Psoas muscle (tissue), 8 donors: ENCODE data around the gene WBP2NL. TPM values are rescaled to one million over a fixed set of nuclear protein-coding genes. Genes with fewer than 3 reads are reported as not detected.

Source experiments
- ATAC-seq, 4 donors: fragments of 200-7000 bp; cut with Tn5 transposase; one replicate each; pipeline ENCODE4 v1.9.1; 2020; ENCODE audit warnings: moderate library complexity in 3 of 4, mild to moderate bottlenecking in 2 of 4
- DNase-seq, 2 donors: peaks; one replicate each; pipeline ENCODE4 v3.0.0-alpha.2; 2020
- H3K27ac ChIP-seq: fragments of 200-600 bp; one replicate; pipeline ENCODE4 v1.8.0; 2022
- H3K27me3 ChIP-seq, 3 donors: fragments of 200-600 bp in 1 of 3; one replicate each; pipeline versions ENCODE4 v1.6.1 to v1.8.0; 2013 to 2022; ENCODE audit warnings: low read length in 2 of 3, mild to moderate bottlenecking in 2 of 3, moderate library complexity in 1 of 3; ENCODE audit not compliant: insufficient read depth in 3 of 3
- H3K36me3 ChIP-seq, 2 donors: fragments of 200-600 bp in 1 of 2; one replicate each; pipeline versions ENCODE4 v1.6.1 to v1.8.0; 2013 to 2022; ENCODE audit warnings: low read depth in 1 of 2, mild to moderate bottlenecking in 1 of 2, moderate library complexity in 1 of 2; ENCODE audit not compliant: insufficient read depth in 1 of 2
- H3K4me1 ChIP-seq: fragments of 200-600 bp; one replicate; pipeline ENCODE4 v1.8.0; 2022
- H3K4me3 ChIP-seq: fragments of 200-600 bp; one replicate; pipeline ENCODE4 v1.8.0; 2022; ENCODE audit warnings: mild to moderate bottlenecking
- H3K9me3 ChIP-seq: fragments of 200-600 bp; one replicate; pipeline ENCODE4 v1.8.0; 2022
- WGBS, 3 donors: extraction: QIAGEN DNeasy Blood & Tissue Kit; methylation state at CpG; one replicate each; pipeline versions ENCODE4 v1.1.6 to v1.1.7; 2013; 5-methylcytosine and 5-hydroxymethylcytosine counted together
- intact Hi-C, 2 donors: fragments of 100-400 bp; cut with DNase I; formaldehyde crosslinking; loops; one replicate each; pipeline versions ENCODE4 v1.11.0 to v1.14.2; 2022
- polyA plus RNA-seq, 3 donors: library from polyadenylated mRNA; stranded (reverse); fragments of 200-250 nt; gene quantifications; one replicate each; pipeline ENCODE4 v1.2.3, GENCODE V29; 2013
- total RNA-seq, 4 donors: library from RNA; stranded (reverse); fragmentation: NEBNext Ultra II Directional in 2 of 4; extraction: Animal tissue kit (Norgen Biotek cat#: 25700) in 2 of 4; gene quantifications; one replicate each; pipeline versions ENCODE4 v1.2.1 to v1.2.4, GENCODE V29; 2021 to 2023
- TF ChIP-seq, protein P1 (sequence below): fragments of 200-600 bp; IDR thresholded peaks from one replicate; pipeline ENCODE4 v1.8.0; 2022; ENCODE audit warnings: antibody characterized with exemption
- donor health status: healthy with polysubstance abuse.
- donor health status: DM: no; HTN: no; CAD: no; lungs with moderate emphysema.
- donor health status: Bipolar disorder and iron deficiency.
- donor health status: healthy.
- donor health status: DM: yes; HTN: yes; CAD: no.
- donor health status: DM: no; HTN: no; CAD: no.
- donor health status: DM: no; HTN: no; CAD: no.
- donor health status: DM: yes; HTN: yes; CAD: no.

Gene WBP2NL
- total and polyA plus RNA-seq, 7 donors = 0.22 to 1.7 (median 0.39) TPM; not detected in 1

- no peaks in the 10 kb centered on the region for H3K4me1 ChIP-seq
- TF ChIP-seq, protein P1, sequence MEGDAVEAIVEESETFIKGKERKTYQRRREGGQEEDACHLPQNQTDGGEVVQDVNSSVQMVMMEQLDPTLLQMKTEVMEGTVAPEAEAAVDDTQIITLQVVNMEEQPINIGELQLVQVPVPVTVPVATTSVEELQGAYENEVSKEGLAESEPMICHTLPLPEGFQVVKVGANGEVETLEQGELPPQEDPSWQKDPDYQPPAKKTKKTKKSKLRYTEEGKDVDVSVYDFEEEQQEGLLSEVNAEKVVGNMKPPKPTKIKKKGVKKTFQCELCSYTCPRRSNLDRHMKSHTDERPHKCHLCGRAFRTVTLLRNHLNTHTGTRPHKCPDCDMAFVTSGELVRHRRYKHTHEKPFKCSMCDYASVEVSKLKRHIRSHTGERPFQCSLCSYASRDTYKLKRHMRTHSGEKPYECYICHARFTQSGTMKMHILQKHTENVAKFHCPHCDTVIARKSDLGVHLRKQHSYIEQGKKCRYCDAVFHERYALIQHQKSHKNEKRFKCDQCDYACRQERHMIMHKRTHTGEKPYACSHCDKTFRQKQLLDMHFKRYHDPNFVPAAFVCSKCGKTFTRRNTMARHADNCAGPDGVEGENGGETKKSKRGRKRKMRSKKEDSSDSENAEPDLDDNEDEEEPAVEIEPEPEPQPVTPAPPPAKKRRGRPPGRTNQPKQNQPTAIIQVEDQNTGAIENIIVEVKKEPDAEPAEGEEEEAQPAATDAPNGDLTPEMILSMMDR = no peak
- 2 to 7% (median 3%) methylated on average over 19 to 72 of the region's 72 CpGs for WGBS, 3 donors
- intact Hi-C loops = loop anchor here (5.0 to 10.0 kb wide), 2 partner anchors 156 to 459 kb away; partner anchors contain the start of genes CYP2D6 (in 1 of the 2) and NFAM1 (in 1 of the 2)
- DNase-seq (peak in 1 of 2 donors; percentile 66), ATAC-seq (peak; percentile 45 to 90 (median 78))
- no peaks in the 10 kb centered on the region for H3K36me3 ChIP-seq
- H3K9me3 ChIP-seq = no peaks in the 10 kb centered on the region
- H3K27ac ChIP-seq = no peak overlapping the region
- peak overlapping the region; percentile 65 for H3K4me3 ChIP-seq
- H3K27me3 ChIP-seq = peaks cover 0 to 57% (median 2%) of the 10 kb centered on the region in 3 donors
These were observed 22.3 kb upstream of the WBP2NL start for GRCh38 chr22:41976070-41976901.

GRCh38 chr22:41976961-41977566, 21.5 kb upstream of the WBP2NL start:
- TF ChIP-seq, protein P1 = no peak
- Histone ChIP-seq H3K36me3 (no peaks in the 10 kb centered on the region), H3K9me3 (no peaks in the 10 kb centered on the region), H3K27ac (no peak overlapping the region), H3K27me3 (peaks cover 0 to 49% (median 2%) of the 10 kb centered on the region in 3 donors), H3K4me3 (peak overlapping the region; percentile 58), H3K4me1 (no peaks in the 10 kb centered on the region)
- no peak for ATAC-seq
- intact Hi-C loops = loop anchor here (5.0 to 10.0 kb wide), 2 partner anchors 155 to 458 kb away; partner anchors contain the start of genes CYP2D6 (in 1 of the 2) and NFAM1 (in 1 of the 2)
- WGBS, 3 donors = 2 to 3% (median 3%) methylated on average over 38 to 46 of the region's 46 CpGs
- DNase-seq = no peak

- TF ChIP-seq, protein P1 = no peak
- no peak for DNase-seq
- ATAC-seq = no peak
- intact Hi-C loops = loop anchor here (5.0 to 10.0 kb wide), 2 partner anchors 154 to 456 kb away; partner anchors contain the start of genes CYP2D6 (in 1 of the 2) and NFAM1 (in 1 of the 2)
- Histone ChIP-seq H3K27me3 (peaks cover 0 to 38% (median 0%) of the 10 kb centered on the region in 3 donors), H3K4me3 (no peak overlapping the region), H3K9me3 (no peaks in the 10 kb centered on the region), H3K27ac (no peak overlapping the region), H3K36me3 (no peaks in the 10 kb centered on the region), H3K4me1 (no peaks in the 10 kb centered on the region)
- WGBS, 3 donors = 100% methylated on average over 1 of the region's 1 CpG
These were observed 19.9 kb upstream of the WBP2NL start for GRCh38 chr22:41978732-41979131.

- no peaks in the 10 kb centered on the region for H3K9me3 ChIP-seq
- H3K4me3 ChIP-seq = no peak overlapping the region
- ATAC-seq = no peak
- no peak overlapping the region for H3K27ac ChIP-seq
- DNase-seq = no peak
- 57 to 69% (median 60%) methylated on average over 8 to 9 of the region's 9 CpGs for WGBS, 3 donors
- TF ChIP-seq, protein P1 = no peak
- intact Hi-C loops = loop anchor here (5.0 to 10.0 kb wide), 2 partner anchors 153 to 455 kb away; partner anchors contain the start of genes CYP2D6 (in 1 of the 2) and NFAM1 (in 1 of the 2)
- peaks cover 0 to 29% (median 0%) of the 10 kb centered on the region in 3 donors for H3K27me3 ChIP-seq
- H3K36me3 ChIP-seq = no peaks in the 10 kb centered on the region
- no peaks in the 10 kb centered on the region for H3K4me1 ChIP-seq
These were observed 19.0 kb upstream of the WBP2NL start for GRCh38 chr22:41979423-41980250.
